Keratinocyte (primary cell): ENCODE data around the gene BCO2.

ENCODE experiments used
- CTCF ChIP-seq, 3 experiments: IDR thresholded peaks in 1 of 3; conservative IDR thresholded peaks in 1 of 3; optimal IDR thresholded peaks in 1 of 3; 2 replicates in 2 of 3; 3 replicates in 1 of 3; pipeline versions ENCODE3 to v1.5.1; 2011; ENCODE audit warnings: low read length in 3 of 3, mild to moderate bottlenecking in 3 of 3, moderate library complexity in 2 of 3, control low read depth in 1 of 3, inconsistent platforms in 1 of 3; ENCODE audit not compliant: insufficient read depth in 2 of 3; ENCODE audit errors: extremely low read depth in 1 of 3
- EZH2 ChIP-seq: IDR thresholded peaks from one replicate; pipeline ENCODE4 v1.6.1; 2012; ENCODE audit warnings: inconsistent platforms, mild to moderate bottlenecking, low read length, moderate library complexity

GRCh38 chr11:112260490-112260889 lies 85.2 kb downstream of the BCO2 start, which contains the start of gene PLET1:
- TF ChIP-seq CTCF (optimal IDR thresholded peaks at IDR 0.05 in 1 of 3, IDR thresholded peaks at IDR 0.05 in 1 of 3, conservative IDR thresholded peaks at IDR 0.05 in 1 of 3; ENCODE audit: extremely low read depth in 1 of 3, insufficient read depth in 2 of 3, low read length in 3 of 3) (no peak), EZH2 (no peak)
